Mesothelial cell of epicardium (in vitro differentiated cells): Measurements from ENCODE around the gene A2M. TPM values are rescaled to one million over a fixed set of nuclear protein-coding genes. Genes with fewer than 3 reads are reported as not detected.

Source experiments
- DNase-seq, 2 experiments: peaks; one replicate each; pipeline ENCODE4 v3.0.0; 2021; ENCODE audit warnings: low spot score in 2 of 2; ENCODE audit not compliant: unreplicated experiment in 2 of 2
- H3K27ac Mint-ChIP-seq: 2 replicates; pipeline ENCODE4 v1.8.0; 2021; ENCODE audit warnings: mixed read lengths
- H3K27me3 Mint-ChIP-seq: 2 replicates; pipeline ENCODE4 v1.8.0; 2021; ENCODE audit warnings: low read depth, mixed read lengths
- H3K36me3 Mint-ChIP-seq: 2 replicates; pipeline ENCODE4 v1.8.0; 2021; ENCODE audit warnings: mixed read lengths
- H3K4me1 Mint-ChIP-seq: 2 replicates; pipeline ENCODE4 v1.8.0; 2021; ENCODE audit warnings: mixed read lengths
- H3K4me3 Mint-ChIP-seq: 2 replicates; pipeline ENCODE4 v1.8.0; 2021; ENCODE audit warnings: mild to moderate bottlenecking, moderate library complexity, mixed read lengths
- H3K9me3 Mint-ChIP-seq: 2 replicates; pipeline ENCODE4 v1.8.0; 2021; ENCODE audit warnings: mixed read lengths
- total RNA-seq: library from RNA; stranded (reverse); gene quantifications from 3 replicates; pipeline ENCODE4 v1.2.1, GENCODE V29; 2021
- TF ChIP-seq, protein P1 (sequence below): fragments of 200-600 bp; sonication (generic); IDR thresholded peaks from one replicate; pipeline ENCODE4 v1.5.0; 2021; ENCODE audit warnings: antibody characterized with exemption; ENCODE audit not compliant: unreplicated experiment

A2M gene
- total RNA-seq, 1 donor from 2014 or later: 3.8 TPM

DNA sequence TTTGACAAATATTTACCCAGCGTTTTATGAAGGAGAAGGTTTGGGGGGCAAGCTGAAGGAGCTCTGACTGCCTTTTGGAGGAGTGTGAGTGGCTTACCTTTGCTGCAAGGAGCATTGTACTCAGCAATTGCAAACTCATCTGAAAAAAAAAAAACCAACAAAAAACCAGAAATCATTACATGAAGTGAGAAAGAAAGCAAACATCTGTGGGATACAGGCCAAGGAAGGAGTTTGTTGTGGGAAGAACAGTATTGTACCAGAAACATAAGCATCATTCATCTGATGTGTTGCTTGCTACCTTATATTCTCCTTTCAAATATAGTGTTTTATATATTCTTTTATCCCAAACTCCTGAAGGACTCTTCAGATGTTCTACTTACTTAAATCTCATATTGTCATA is 47.6 kb downstream of the A2M start:
- Mint-ChIP-seq H3K27ac (no peak overlapping the region), H3K9me3 (no peaks in the 10 kb centered on the region), H3K36me3 (no peaks in the 10 kb centered on the region), H3K4me1 (peaks cover 28% of the 10 kb centered on the region), H3K27me3 (peaks cover 6% of the 10 kb centered on the region), H3K4me3 (no peak overlapping the region)
- DNase-seq: no peak
- TF ChIP-seq, protein P1, sequence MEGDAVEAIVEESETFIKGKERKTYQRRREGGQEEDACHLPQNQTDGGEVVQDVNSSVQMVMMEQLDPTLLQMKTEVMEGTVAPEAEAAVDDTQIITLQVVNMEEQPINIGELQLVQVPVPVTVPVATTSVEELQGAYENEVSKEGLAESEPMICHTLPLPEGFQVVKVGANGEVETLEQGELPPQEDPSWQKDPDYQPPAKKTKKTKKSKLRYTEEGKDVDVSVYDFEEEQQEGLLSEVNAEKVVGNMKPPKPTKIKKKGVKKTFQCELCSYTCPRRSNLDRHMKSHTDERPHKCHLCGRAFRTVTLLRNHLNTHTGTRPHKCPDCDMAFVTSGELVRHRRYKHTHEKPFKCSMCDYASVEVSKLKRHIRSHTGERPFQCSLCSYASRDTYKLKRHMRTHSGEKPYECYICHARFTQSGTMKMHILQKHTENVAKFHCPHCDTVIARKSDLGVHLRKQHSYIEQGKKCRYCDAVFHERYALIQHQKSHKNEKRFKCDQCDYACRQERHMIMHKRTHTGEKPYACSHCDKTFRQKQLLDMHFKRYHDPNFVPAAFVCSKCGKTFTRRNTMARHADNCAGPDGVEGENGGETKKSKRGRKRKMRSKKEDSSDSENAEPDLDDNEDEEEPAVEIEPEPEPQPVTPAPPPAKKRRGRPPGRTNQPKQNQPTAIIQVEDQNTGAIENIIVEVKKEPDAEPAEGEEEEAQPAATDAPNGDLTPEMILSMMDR: no peak

DNA sequence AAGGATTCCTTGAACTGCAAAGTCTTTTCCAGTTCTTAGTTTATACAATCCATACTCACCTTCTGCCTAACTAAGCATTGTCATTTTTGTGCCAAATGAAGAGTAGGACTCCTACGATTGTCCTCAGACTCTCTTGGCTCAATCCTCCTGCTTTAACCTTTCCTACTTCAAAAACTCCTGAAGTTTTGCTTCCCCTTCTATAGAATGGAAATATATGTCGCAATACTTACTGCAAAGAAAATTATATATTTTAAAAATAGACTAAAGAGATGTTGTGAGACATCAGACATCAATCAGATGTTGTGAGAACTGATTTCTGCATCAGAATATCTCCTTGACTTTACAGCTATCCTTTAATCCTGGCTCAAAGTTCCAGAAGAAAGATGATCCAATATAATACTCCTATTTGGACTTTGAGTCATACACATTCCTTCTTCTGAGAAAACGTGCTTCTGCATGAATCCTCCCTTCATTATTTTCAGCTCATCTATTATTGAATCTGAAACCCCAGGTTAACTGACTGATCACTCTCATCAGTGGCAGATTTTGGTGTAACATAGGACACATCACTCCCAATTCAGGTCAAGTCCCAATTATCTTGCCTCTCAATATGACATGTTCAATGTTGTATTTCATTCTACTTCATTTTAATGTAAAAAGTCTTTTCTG is 48.8 kb downstream of the A2M start:
- Mint-ChIP-seq H3K4me1 (peaks cover 28% of the 10 kb centered on the region), H3K36me3 (no peaks in the 10 kb centered on the region), H3K27me3 (no peaks in the 10 kb centered on the region), H3K4me3 (peak overlapping the region; percentile 79), H3K9me3 (no peaks in the 10 kb centered on the region), H3K27ac (no peak overlapping the region)
- no peak for DNase-seq
- TF ChIP-seq, protein P1: no peak

DNA sequence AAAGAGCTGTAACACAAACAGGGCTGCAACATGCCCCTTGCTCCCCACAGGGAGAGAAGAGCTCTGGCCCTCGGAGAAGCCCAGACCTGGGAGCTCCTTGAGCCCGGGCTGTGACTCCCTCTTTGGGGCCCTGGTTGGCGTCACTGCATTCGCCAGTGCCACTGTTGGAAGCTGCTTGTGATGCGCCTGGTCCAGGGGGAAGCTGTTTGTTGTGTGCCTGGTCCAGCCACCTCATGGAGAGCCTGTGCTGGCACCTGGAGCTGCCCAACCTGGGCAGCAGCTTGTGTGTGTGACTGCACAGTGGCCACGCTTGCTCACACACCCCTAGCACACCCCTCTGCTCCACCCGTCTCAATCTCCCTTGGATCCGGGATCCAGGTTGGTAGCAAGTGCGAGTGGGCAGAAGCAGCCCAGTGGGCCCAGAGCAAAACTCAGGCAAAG is 49.5 kb downstream of the A2M start:
- H3K36me3 Mint-ChIP-seq: no peaks in the 10 kb centered on the region
- peaks cover 28% of the 10 kb centered on the region for H3K4me1 Mint-ChIP-seq
- H3K9me3 Mint-ChIP-seq: no peaks in the 10 kb centered on the region
- no peak overlapping the region for H3K27ac Mint-ChIP-seq
- no peaks in the 10 kb centered on the region for H3K27me3 Mint-ChIP-seq
- peak overlapping the region; percentile 79 for H3K4me3 Mint-ChIP-seq
- no peak for DNase-seq
- TF ChIP-seq, protein P1: no peak

DNA sequence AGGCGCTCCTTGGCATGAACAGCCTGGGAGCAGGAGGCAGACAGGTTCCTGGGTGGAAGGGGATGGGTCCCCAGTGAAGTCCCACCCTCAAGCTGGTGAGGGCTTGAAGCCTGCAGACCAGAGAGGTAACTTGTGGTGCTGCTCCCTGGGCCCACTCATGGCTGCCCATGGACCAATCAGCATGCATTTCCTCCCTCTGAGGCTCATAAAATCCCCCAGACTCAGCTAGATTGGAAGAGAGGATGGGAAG is 50.2 kb downstream of the A2M start:
- Mint-ChIP-seq H3K4me3 (peak overlapping the region; percentile 79), H3K4me1 (peaks cover 28% of the 10 kb centered on the region), H3K36me3 (no peaks in the 10 kb centered on the region), H3K27ac (peak overlapping the region; percentile 89), H3K9me3 (no peaks in the 10 kb centered on the region), H3K27me3 (no peaks in the 10 kb centered on the region)
- no peak for DNase-seq
- TF ChIP-seq, protein P1: no peak

DNA sequence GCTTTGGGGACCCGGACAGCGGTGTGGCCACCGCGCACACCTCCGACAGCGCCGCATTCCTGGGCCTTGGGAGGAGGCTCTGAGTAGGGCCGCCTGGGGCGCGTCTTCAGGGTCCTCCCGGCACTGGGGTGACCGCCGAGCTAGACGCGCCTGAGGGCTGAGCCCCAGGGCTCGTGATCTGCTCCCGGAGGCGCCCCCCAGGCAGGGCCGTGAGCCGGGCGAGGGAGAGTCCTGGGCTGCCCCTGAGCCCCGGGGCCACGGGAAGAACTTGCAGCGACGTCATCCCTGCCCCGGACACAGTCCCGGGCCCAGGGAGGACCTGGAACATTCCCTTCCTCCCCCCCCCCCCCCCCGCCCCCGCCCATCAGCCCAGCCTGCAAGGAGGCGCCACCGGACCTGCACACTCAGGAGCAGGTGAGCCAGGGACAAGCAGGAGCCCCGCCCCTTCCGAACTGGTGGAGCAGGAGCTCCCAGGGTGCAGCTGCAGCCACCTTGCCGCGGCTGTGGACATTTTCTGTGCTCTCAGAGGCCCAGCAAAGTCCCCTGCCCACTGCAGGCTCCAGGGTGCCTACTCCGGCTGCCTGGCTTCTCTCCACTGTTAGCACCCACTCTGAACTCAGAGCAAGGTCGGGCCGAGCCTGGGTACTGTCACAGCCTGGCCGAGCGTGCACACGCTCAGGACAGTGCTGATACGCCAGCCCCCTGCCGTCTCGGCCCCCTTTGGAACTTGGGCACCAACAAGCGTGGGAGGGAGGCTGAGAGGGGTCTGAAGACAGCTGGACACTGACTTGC is 50.7 kb downstream of the A2M start:
- peak; percentile 58 to 70 for DNase-seq
- TF ChIP-seq, protein P1: no peak
- H3K4me3 Mint-ChIP-seq: peak overlapping the region; percentile 79
- peak overlapping the region; percentile 91 for H3K27ac Mint-ChIP-seq
- no peaks in the 10 kb centered on the region for H3K36me3 Mint-ChIP-seq
- H3K9me3 Mint-ChIP-seq: no peaks in the 10 kb centered on the region
- no peaks in the 10 kb centered on the region for H3K27me3 Mint-ChIP-seq
- H3K4me1 Mint-ChIP-seq: peaks cover 28% of the 10 kb centered on the region
